HL-60 (cell line): ENCODE results near the gene S100A3.

Experiments used
- DNase-seq, 2 experiments: peaks; one replicate each; pipeline ENCODE4 v3.0.0-alpha.2; 2010 to 2020; ENCODE audit warnings: low read depth in 1 of 2, low spot score in 1 of 2
- H3K27ac ChIP-seq: fragments of 250-450 bp; sonication (Bioruptor Pico); replicated peaks from 2 replicates; pipeline ENCODE4 v1.5.1; 2020; ENCODE audit warnings: mild to moderate bottlenecking, moderate library complexity
- H3K27me3 ChIP-seq: fragments of 250-450 bp; sonication (Bioruptor Pico); 2 replicates; pipeline ENCODE4 v1.5.1; 2021; ENCODE audit warnings: mild to moderate bottlenecking, moderate library complexity; ENCODE audit not compliant: insufficient read depth, poor library complexity, severe bottlenecking
- H3K4me3 ChIP-seq: replicated peaks from 2 replicates; pipeline ENCODE4 v1.5.1; 2011; ENCODE audit warnings: mild to moderate bottlenecking, control low read depth, low read length; ENCODE audit not compliant: insufficient read depth
- GABPA ChIP-seq: IDR thresholded peaks from 2 replicates; pipeline ENCODE4 v1.6.1; 2012; ENCODE audit warnings: low read depth
- POLR2AphosphoS5 ChIP-seq: IDR thresholded peaks from 2 replicates; pipeline ENCODE4 v1.6.1; 2012; ENCODE audit warnings: low read depth
- SPI1 ChIP-seq: IDR thresholded peaks from 2 replicates; pipeline ENCODE4 v1.6.1; 2012; ENCODE audit warnings: low read depth, mild to moderate bottlenecking, borderline replicate concordance
- TF ChIP-seq, protein P1 (sequence below): IDR thresholded peaks from one replicate; pipeline ENCODE4 v1.5.1; 2011; ENCODE audit warnings: low read length, control low read depth, inconsistent platforms; ENCODE audit not compliant: insufficient read depth
- TF ChIP-seq, protein P2 (sequence below): IDR thresholded peaks from 2 replicates; pipeline ENCODE4 v1.6.1; 2012; ENCODE audit warnings: low read depth; ENCODE audit not compliant: insufficient replicate concordance

S100A3 gene

DNA sequence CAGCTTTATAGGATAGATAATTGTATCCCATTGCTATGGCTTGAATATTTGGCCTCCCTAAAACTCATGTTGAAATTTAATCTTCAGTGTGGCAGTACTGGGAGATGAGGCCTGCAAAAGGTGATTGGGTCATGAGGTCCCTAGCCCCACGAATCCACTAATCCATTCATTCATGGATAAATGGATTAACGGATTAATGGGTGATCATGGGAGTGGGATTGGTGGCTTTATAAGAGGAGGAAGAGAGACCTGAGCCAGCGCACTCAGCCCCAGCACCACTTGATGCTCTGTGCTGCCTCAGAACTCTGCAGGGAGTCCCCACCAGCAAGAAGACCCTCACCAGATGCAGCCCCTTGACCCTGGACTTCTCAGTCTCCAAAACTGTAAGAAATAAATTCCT, 45.3 kb downstream of the S100A3 start:
- TF ChIP-seq, protein P1, sequence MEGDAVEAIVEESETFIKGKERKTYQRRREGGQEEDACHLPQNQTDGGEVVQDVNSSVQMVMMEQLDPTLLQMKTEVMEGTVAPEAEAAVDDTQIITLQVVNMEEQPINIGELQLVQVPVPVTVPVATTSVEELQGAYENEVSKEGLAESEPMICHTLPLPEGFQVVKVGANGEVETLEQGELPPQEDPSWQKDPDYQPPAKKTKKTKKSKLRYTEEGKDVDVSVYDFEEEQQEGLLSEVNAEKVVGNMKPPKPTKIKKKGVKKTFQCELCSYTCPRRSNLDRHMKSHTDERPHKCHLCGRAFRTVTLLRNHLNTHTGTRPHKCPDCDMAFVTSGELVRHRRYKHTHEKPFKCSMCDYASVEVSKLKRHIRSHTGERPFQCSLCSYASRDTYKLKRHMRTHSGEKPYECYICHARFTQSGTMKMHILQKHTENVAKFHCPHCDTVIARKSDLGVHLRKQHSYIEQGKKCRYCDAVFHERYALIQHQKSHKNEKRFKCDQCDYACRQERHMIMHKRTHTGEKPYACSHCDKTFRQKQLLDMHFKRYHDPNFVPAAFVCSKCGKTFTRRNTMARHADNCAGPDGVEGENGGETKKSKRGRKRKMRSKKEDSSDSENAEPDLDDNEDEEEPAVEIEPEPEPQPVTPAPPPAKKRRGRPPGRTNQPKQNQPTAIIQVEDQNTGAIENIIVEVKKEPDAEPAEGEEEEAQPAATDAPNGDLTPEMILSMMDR, result no peak
- TF ChIP-seq, protein P2, sequence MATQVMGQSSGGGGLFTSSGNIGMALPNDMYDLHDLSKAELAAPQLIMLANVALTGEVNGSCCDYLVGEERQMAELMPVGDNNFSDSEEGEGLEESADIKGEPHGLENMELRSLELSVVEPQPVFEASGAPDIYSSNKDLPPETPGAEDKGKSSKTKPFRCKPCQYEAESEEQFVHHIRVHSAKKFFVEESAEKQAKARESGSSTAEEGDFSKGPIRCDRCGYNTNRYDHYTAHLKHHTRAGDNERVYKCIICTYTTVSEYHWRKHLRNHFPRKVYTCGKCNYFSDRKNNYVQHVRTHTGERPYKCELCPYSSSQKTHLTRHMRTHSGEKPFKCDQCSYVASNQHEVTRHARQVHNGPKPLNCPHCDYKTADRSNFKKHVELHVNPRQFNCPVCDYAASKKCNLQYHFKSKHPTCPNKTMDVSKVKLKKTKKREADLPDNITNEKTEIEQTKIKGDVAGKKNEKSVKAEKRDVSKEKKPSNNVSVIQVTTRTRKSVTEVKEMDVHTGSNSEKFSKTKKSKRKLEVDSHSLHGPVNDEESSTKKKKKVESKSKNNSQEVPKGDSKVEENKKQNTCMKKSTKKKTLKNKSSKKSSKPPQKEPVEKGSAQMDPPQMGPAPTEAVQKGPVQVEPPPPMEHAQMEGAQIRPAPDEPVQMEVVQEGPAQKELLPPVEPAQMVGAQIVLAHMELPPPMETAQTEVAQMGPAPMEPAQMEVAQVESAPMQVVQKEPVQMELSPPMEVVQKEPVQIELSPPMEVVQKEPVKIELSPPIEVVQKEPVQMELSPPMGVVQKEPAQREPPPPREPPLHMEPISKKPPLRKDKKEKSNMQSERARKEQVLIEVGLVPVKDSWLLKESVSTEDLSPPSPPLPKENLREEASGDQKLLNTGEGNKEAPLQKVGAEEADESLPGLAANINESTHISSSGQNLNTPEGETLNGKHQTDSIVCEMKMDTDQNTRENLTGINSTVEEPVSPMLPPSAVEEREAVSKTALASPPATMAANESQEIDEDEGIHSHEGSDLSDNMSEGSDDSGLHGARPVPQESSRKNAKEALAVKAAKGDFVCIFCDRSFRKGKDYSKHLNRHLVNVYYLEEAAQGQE, result no peak
- TF ChIP-seq GABPA (no peak), POLR2AphosphoS5 (no peak), SPI1 (no peak)
- DNase-seq, result no peak
- no peaks in the 10 kb centered on the region for H3K27me3 ChIP-seq
- no peak overlapping the region for H3K27ac ChIP-seq
- H3K4me3 ChIP-seq, result no peak overlapping the region

DNA sequence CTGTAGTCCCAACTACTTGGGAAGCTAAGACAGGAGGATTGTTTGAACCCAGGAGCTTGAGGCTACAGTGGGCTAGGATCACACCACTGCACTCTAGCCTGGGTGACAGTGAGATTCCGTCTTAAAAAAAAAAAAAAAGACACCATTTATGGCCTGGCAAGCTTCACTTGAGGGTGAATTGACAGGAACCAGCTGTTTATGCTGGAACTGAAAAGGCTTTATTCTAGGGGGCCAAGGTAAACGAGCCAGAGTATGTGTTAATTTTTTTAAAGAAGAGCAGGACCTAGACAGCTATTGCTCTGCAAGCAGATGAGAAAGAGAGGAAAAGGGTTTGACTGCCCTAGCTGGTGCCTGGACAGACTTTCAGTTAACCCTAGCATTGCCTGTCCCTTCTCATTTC, 50.3 kb downstream of the S100A3 start:
- Histone ChIP-seq H3K27ac (no peak overlapping the region), H3K27me3 (peaks cover 2% of the 10 kb centered on the region), H3K4me3 (no peak overlapping the region)
- TF ChIP-seq GABPA, result no peak
- TF ChIP-seq POLR2AphosphoS5, result no peak
- TF ChIP-seq, protein P1, result no peak
- TF ChIP-seq, protein P2, result no peak
- no peak for TF ChIP-seq SPI1
- no peak for DNase-seq
